DND-41 (cell line): Measurements from ENCODE around the gene SLC2A13.

Experiments used
- ATAC-seq: fragments of 200-7000 bp; cut with Tn5 transposase; 3 replicates; pipeline ENCODE4 v1.9.1; 2021; ENCODE audit warnings: low read depth; ENCODE audit not compliant: insufficient read depth
- DNase-seq: peaks from one replicate; pipeline ENCODE4 v3.0.0-alpha.2; 2020
- H2AFZ ChIP-seq: 2 replicates; pipeline ENCODE4 v1.6.0; 2012; ENCODE audit warnings: low read depth, low read length
- H3K27ac ChIP-seq: 2 replicates; pipeline ENCODE4 v1.5.1; 2012; ENCODE audit warnings: low read length, inconsistent platforms
- H3K27me3 ChIP-seq: fragments of 200-600 bp; sonication (generic); 2 replicates; pipeline ENCODE4 v1.6.0; 2012; ENCODE audit warnings: low read length, mild to moderate bottlenecking, inconsistent platforms; ENCODE audit not compliant: insufficient read depth, poor library complexity
- H3K36me3 ChIP-seq: 2 replicates; pipeline ENCODE4 v1.5.1; 2012; ENCODE audit warnings: low read length, inconsistent platforms; ENCODE audit not compliant: insufficient read depth
- H3K4me1 ChIP-seq: 2 replicates; pipeline ENCODE4 v1.5.1; 2012; ENCODE audit warnings: mild to moderate bottlenecking, low read length; ENCODE audit not compliant: insufficient read depth
- H3K4me2 ChIP-seq: 2 replicates; pipeline ENCODE4 v1.6.0; 2012; ENCODE audit warnings: mild to moderate bottlenecking, moderate library complexity, low read length, inconsistent platforms; ENCODE audit not compliant: insufficient read depth
- H3K4me3 ChIP-seq, 2 experiments: fragments of 200-600 bp in 1 of 2; shearing (Covaris generic) in 1 of 2; 2 replicates each; pipeline ENCODE4 v1.5.1; 2012 to 2016; ENCODE audit warnings: inconsistent platforms in 2 of 2, low read length in 2 of 2, mild to moderate bottlenecking in 2 of 2, low read depth in 1 of 2, moderate library complexity in 1 of 2
- H3K79me2 ChIP-seq: 2 replicates; pipeline ENCODE4 v1.6.0; 2012; ENCODE audit warnings: low read length, inconsistent platforms; ENCODE audit not compliant: insufficient read depth
- H3K9ac ChIP-seq: 2 replicates; pipeline ENCODE4 v1.6.0; 2012; ENCODE audit warnings: low read depth, mild to moderate bottlenecking, inconsistent platforms, low read length, moderate library complexity
- H3K9me3 ChIP-seq: 2 replicates; pipeline ENCODE4 v1.5.1; 2012; ENCODE audit warnings: low read length, moderate library complexity, mild to moderate bottlenecking, inconsistent platforms; ENCODE audit not compliant: insufficient read depth, severe bottlenecking
- H4K20me1 ChIP-seq: 2 replicates; pipeline ENCODE4 v1.6.0; 2012; ENCODE audit warnings: low read length; ENCODE audit not compliant: insufficient read depth
- EZH2 ChIP-seq: IDR thresholded peaks from 3 replicates; pipeline ENCODE4 v1.6.1; 2012; ENCODE audit warnings: borderline replicate concordance, low read depth, mild to moderate bottlenecking, moderate library complexity, low read length, inconsistent platforms; ENCODE audit not compliant: severe bottlenecking
- TF ChIP-seq, protein P1 (sequence below): IDR thresholded peaks from 2 replicates; pipeline ENCODE4 v1.5.1; 2012; ENCODE audit warnings: borderline replicate concordance, low read length, moderate library complexity, mild to moderate bottlenecking; ENCODE audit not compliant: poor library complexity, severe bottlenecking; ENCODE audit errors: extremely low read depth

SLC2A13 gene

DNA sequence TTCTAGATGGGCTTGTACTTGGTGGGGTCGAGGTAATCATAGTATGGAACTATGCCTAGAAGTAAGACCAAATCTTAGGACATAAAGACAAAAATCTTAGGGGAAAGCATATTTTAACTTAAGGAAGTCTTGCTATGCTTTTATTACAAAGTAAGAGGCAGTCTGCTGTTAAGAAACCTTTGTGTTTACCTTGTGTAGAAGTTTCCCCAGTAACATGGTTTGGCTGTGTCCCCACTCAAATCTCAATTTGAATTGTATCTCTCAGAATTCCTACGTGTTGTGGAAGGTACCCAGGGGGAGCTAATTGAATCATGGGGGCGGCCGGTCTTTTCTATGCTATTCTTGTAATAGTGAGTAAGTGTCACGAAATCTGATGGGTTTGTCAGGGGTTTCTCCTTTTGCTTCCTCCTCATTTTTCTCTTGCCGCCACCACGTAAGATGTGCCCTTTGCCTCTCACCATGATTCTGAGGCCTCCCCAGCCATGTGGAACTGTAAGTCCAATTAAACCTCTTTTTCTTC, 323.8 kb downstream of the SLC2A13 start:
- TF ChIP-seq, protein P1, sequence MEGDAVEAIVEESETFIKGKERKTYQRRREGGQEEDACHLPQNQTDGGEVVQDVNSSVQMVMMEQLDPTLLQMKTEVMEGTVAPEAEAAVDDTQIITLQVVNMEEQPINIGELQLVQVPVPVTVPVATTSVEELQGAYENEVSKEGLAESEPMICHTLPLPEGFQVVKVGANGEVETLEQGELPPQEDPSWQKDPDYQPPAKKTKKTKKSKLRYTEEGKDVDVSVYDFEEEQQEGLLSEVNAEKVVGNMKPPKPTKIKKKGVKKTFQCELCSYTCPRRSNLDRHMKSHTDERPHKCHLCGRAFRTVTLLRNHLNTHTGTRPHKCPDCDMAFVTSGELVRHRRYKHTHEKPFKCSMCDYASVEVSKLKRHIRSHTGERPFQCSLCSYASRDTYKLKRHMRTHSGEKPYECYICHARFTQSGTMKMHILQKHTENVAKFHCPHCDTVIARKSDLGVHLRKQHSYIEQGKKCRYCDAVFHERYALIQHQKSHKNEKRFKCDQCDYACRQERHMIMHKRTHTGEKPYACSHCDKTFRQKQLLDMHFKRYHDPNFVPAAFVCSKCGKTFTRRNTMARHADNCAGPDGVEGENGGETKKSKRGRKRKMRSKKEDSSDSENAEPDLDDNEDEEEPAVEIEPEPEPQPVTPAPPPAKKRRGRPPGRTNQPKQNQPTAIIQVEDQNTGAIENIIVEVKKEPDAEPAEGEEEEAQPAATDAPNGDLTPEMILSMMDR = no peak
- no peak for TF ChIP-seq EZH2
- H3K9me3 ChIP-seq = no peaks in the 10 kb centered on the region
- ATAC-seq (no peak), DNase-seq (no peak)
- no peaks in the 10 kb centered on the region for H3K4me1 ChIP-seq
- no peak overlapping the region for H3K4me2 ChIP-seq
- H3K36me3 ChIP-seq = no peaks in the 10 kb centered on the region
- no peaks in the 10 kb centered on the region for H3K27me3 ChIP-seq
- no peak overlapping the region for H2AFZ ChIP-seq
- no peak overlapping the region for H3K9ac ChIP-seq
- H3K4me3 ChIP-seq = no peak overlapping the region
- H3K79me2 ChIP-seq = no peaks in the 10 kb centered on the region
- H3K27ac ChIP-seq = no peak overlapping the region
- no peaks in the 10 kb centered on the region for H4K20me1 ChIP-seq

DNA sequence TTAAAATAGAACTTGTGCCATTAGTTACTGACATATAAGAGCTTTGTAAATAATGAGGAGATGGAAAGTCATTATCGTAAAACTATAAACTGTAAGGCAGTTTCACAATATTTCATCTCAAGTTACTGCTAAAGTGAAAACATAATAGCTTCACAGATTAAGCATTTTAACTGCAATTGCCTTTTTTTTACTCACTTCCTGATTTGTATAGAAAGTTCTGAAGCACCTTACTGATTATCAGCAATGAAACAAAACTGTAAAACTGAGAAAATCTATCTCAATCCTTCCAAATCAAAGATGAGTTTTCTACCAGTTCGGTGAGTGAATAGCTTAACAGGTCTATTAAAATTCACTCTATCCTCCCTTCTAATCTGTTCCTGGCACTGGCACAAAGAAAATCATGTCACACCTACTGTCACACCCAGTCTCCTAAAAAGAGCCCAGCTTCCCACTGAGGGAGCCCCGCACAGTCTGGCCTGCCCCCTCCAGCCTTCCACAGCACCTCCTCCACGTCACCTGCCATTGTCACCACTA, 324.9 kb downstream of the SLC2A13 start:
- Histone ChIP-seq H3K27ac (no peak overlapping the region), H3K4me3 (no peak overlapping the region), H3K9ac (no peak overlapping the region), H3K4me2 (no peak overlapping the region), H3K27me3 (no peaks in the 10 kb centered on the region), H3K4me1 (no peaks in the 10 kb centered on the region), H3K9me3 (no peaks in the 10 kb centered on the region), H2AFZ (no peak overlapping the region), H3K79me2 (no peaks in the 10 kb centered on the region), H4K20me1 (no peaks in the 10 kb centered on the region), H3K36me3 (no peaks in the 10 kb centered on the region)
- ATAC-seq = no peak
- TF ChIP-seq, protein P1 = no peak
- TF ChIP-seq EZH2 = no peak
- no peak for DNase-seq

DNA sequence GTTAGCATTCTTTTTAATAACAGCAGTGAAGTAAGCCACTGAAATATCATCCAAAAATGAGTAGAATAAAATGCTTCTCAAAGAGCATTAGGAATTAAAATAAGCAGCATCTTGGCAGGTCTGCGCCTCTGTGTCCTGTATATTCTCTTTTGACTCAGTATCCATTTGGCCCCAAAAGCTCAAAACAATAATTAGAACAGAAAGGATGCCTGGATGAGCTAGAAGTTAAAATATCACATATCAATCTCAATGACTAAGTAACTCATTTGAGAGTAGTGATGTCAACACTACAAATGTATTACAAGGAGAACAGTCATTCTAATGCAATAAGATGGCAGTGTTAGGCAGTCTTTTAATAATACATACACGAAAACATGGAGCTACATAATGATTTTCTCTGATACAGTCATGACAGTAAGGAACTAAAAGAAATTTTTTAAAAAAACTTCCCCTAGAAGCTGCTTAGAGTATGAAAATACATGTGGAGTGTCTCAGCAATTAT, 325.4 kb downstream of the SLC2A13 start:
- Histone ChIP-seq H3K9ac (no peak overlapping the region), H3K4me2 (no peak overlapping the region)
- TF ChIP-seq, protein P1 = no peak
- no peak for TF ChIP-seq EZH2

More for the DNA sequence above, 325.4 kb downstream of the SLC2A13 start:
- no peak overlapping the region for H3K4me3 ChIP-seq
- no peaks in the 10 kb centered on the region for H3K4me1 ChIP-seq
- no peaks in the 10 kb centered on the region for H4K20me1 ChIP-seq
- DNase-seq = no peak
- no peaks in the 10 kb centered on the region for H3K9me3 ChIP-seq
- H3K36me3 ChIP-seq = no peaks in the 10 kb centered on the region
- no peak overlapping the region for H3K27ac ChIP-seq
- H3K27me3 ChIP-seq = no peaks in the 10 kb centered on the region
- ATAC-seq = no peak
- H2AFZ ChIP-seq = no peak overlapping the region
- no peaks in the 10 kb centered on the region for H3K79me2 ChIP-seq
